Endothelial cell of umbilical vein (primary cell): ENCODE data around the gene ABTB1. TPM values are rescaled to one million over a fixed set of nuclear protein-coding genes. Genes with fewer than 3 reads are reported as not detected.

Experiments
- BruUV-seq: library from RNA; stranded (reverse); fragments of 400-500 nt; replicated peaks from 2 replicates; lab custom pipeline; 2021; lab: Mats Ljungman, UMichigan
- CTCF ChIA-PET: fragments of 300-600, 350-600 bp; sonication (Branson Sonifier 250); formaldehyde crosslinking; loops from one replicate; lab custom pipeline; 2021; ENCODE audit warnings: antibody characterized with exemption, inconsistent platforms; lab: Charles Lee
- POLR2A ChIA-PET: fragments of 300-600, 350-600 bp; sonication (Branson Sonifier 250); formaldehyde crosslinking; loops from one replicate; lab custom pipeline; 2021; ENCODE audit warnings: antibody characterized with exemption, inconsistent platforms; lab: Charles Lee
- DNase-seq: peaks from one replicate; pipeline ENCODE4 v3.0.0-alpha.2; 2011; ENCODE audit warnings: low read depth, low spot score
- FAIRE-seq: peaks from 2 replicates; lab custom pipeline; 2011; peaks lifted over from hg19 to GRCh38; lab: Jason Lieb, UNC
- H2AFZ ChIP-seq: 2 replicates; pipeline ENCODE4 v1.6.0; 2012; ENCODE audit warnings: low read depth, low read length, control low read depth, inconsistent platforms
- H3K27ac ChIP-seq: 2 replicates; pipeline ENCODE4 v1.5.1; 2011; ENCODE audit warnings: low read depth, mild to moderate bottlenecking, control low read depth, low read length, moderate library complexity; ENCODE audit not compliant: insufficient read depth
- H3K27me3 ChIP-seq, 2 experiments: 2 replicates each; pipeline versions ENCODE4 v1.6.0 to v1.6.1; 2011; ENCODE audit warnings: low read length in 2 of 2, mixed read lengths in 1 of 2; ENCODE audit not compliant: control insufficient read depth in 2 of 2, insufficient read depth in 2 of 2
- H3K36me3 ChIP-seq, 2 experiments: 2 replicates in 1 of 2; 3 replicates in 1 of 2; pipeline ENCODE4 v1.5.1; 2011; ENCODE audit warnings: low read length in 2 of 2, mild to moderate bottlenecking in 1 of 2, moderate library complexity in 1 of 2; ENCODE audit not compliant: control insufficient read depth in 2 of 2, insufficient read depth in 2 of 2; ENCODE audit errors: extremely low read depth in 1 of 2
- H3K4me1 ChIP-seq: 3 replicates; pipeline ENCODE4 v1.5.1; 2011; ENCODE audit warnings: mild to moderate bottlenecking, low read length; ENCODE audit not compliant: control insufficient read depth, insufficient read depth; ENCODE audit errors: extremely low read depth
- H3K4me2 ChIP-seq: 2 replicates; pipeline ENCODE4 v1.6.1; 2011; ENCODE audit warnings: low read length, control low read depth, mixed read lengths; ENCODE audit not compliant: insufficient read depth
- H3K4me3 ChIP-seq, 3 experiments: fragments of 200-600 bp in 1 of 3; sonication (generic), shearing (Covaris generic) in 1 of 3; replicated peaks in 1 of 3; 2 replicates each; pipeline ENCODE4 v1.5.1; 2011 to 2016; ENCODE audit warnings: control low read depth in 3 of 3, low read length in 3 of 3, mild to moderate bottlenecking in 2 of 3, inconsistent platforms in 1 of 3, low read depth in 1 of 3, moderate library complexity in 1 of 3; ENCODE audit not compliant: insufficient read depth in 1 of 3
- H3K79me2 ChIP-seq: 2 replicates; pipeline ENCODE4 v1.6.0; 2012; ENCODE audit warnings: low read length, inconsistent platforms; ENCODE audit not compliant: control insufficient read depth, insufficient read depth
- H3K9ac ChIP-seq: replicated peaks from 2 replicates; pipeline ENCODE3; 2011; ENCODE audit warnings: low read length, control low read depth; ENCODE audit not compliant: insufficient read depth; ENCODE audit errors: extremely low read depth
- H3K9me1 ChIP-seq: replicated peaks from 3 replicates; pipeline ENCODE4 v1.6.0; 2011; ENCODE audit warnings: mild to moderate bottlenecking, low read length; ENCODE audit not compliant: control insufficient read depth, insufficient read depth; ENCODE audit errors: extremely low read depth
- H3K9me3 ChIP-seq: replicated peaks from 2 replicates; pipeline ENCODE4 v1.5.1; 2012; ENCODE audit warnings: low read length, inconsistent platforms; ENCODE audit not compliant: control insufficient read depth, insufficient read depth
- H4K20me1 ChIP-seq: replicated peaks from 2 replicates; pipeline ENCODE3; 2011; ENCODE audit warnings: mild to moderate bottlenecking, low read length; ENCODE audit not compliant: control insufficient read depth, insufficient read depth; ENCODE audit errors: extremely low read depth
- CTCF ChIP-seq, 2 donors: IDR thresholded peaks; 1 replicate in 1 of 2; 2 replicates in 1 of 2; pipeline ENCODE4 v1.5.1; 2011; ENCODE audit warnings: low read length in 2 of 2, mild to moderate bottlenecking in 2 of 2, moderate library complexity in 2 of 2, control low read depth in 1 of 2, inconsistent platforms in 1 of 2, low read depth in 1 of 2; ENCODE audit not compliant: insufficient read depth in 1 of 2; ENCODE audit errors: extremely low read depth in 1 of 2
- EZH2 ChIP-seq: IDR thresholded peaks from 2 replicates; pipeline ENCODE4 v1.6.1; 2012; ENCODE audit warnings: borderline replicate concordance, low read depth, mild to moderate bottlenecking, moderate library complexity, low read length, inconsistent platforms; ENCODE audit not compliant: severe bottlenecking
- FOS ChIP-seq: IDR thresholded peaks from 2 replicates; pipeline ENCODE4 v1.6.1; 2011; ENCODE audit warnings: mild to moderate bottlenecking, low read length, moderate library complexity, borderline replicate concordance; ENCODE audit not compliant: insufficient read depth
- GATA2 ChIP-seq: IDR thresholded peaks from 2 replicates; pipeline ENCODE4 v1.7.0; 2011; ENCODE audit warnings: low read depth, mild to moderate bottlenecking, moderate library complexity, mixed read lengths, low read length; ENCODE audit not compliant: insufficient read length, insufficient read depth
- JUN ChIP-seq: IDR thresholded peaks from 2 replicates; pipeline ENCODE4 v1.6.1; 2011; ENCODE audit warnings: borderline replicate concordance, low read depth; ENCODE audit not compliant: insufficient read length, insufficient read depth
- MAX ChIP-seq: IDR thresholded peaks from 2 replicates; pipeline ENCODE4 v1.6.1; 2011; ENCODE audit not compliant: insufficient read depth, insufficient read length
- MYC ChIP-seq: IDR thresholded peaks from one replicate; pipeline ENCODE4 v1.6.1; 2011; ENCODE audit warnings: mild to moderate bottlenecking, low read depth, low read length
- POLR2A ChIP-seq: IDR thresholded peaks from 2 replicates; pipeline ENCODE4 v1.6.1; 2012; ENCODE audit warnings: low read depth, mild to moderate bottlenecking, control low read depth, low read length
- POLR2AphosphoS5 ChIP-seq: IDR thresholded peaks from 2 replicates; pipeline ENCODE4 v1.6.1; 2012; ENCODE audit warnings: low read depth, mild to moderate bottlenecking, control low read depth, low read length, moderate library complexity; ENCODE audit not compliant: insufficient read depth
- dilution Hi-C: fragments of 300-500 bp; cut with MboI; formaldehyde crosslinking; loops from one replicate; pipeline ENCODE4 v1.15.0; 2019; ENCODE audit warnings: low sequenced_read_pairs; ENCODE audit not compliant: extremely low pct_ligation_motif_present
- intact Hi-C: fragments of 100-400 bp; cut with micrococcal nuclease; formaldehyde crosslinking; loops from one replicate; pipeline ENCODE4 v1.10.0; 2022
- polyA plus RNA-seq, 4 experiments: library from polyadenylated mRNA; depleted of rRNA in 3 of 4; stranded (reverse) in 3 of 4; unstranded in 1 of 4; fragments of >200 nt; gene quantifications; 2 replicates each; pipeline versions ENCODE4 v1.2.1 to v1.2.3, GENCODE V29; 2011 to 2012; ENCODE audit warnings: missing spikeins in 1 of 4
- total RNA-seq: library from RNA; stranded (reverse); gene quantifications from 2 replicates; pipeline ENCODE4 v1.2.3, GENCODE V29; 2021

ABTB1 gene
- total and polyA plus RNA-seq, 2 donors (not counting 3 experiments of a cell fraction or from before 2014, with no cell fraction given), result 15.2 to 25.1 TPM

GRCh38 chr3:127707851-127708411, 35.2 kb downstream of the ABTB1 start:
- Histone ChIP-seq H3K4me3 (no peak overlapping the region), H3K27ac (no peak overlapping the region), H3K79me2 (peaks cover 1% of the 10 kb centered on the region), H3K9ac (no peak overlapping the region), H3K4me1 (peaks cover 1% of the 10 kb centered on the region), H4K20me1 (no peaks in the 10 kb centered on the region), H2AFZ (no peak overlapping the region), H3K9me3 (no peaks in the 10 kb centered on the region), H3K27me3 (no peaks in the 10 kb centered on the region), H3K9me1 (no peaks in the 10 kb centered on the region), H3K36me3 (no peaks in the 10 kb centered on the region), H3K4me2 (no peak overlapping the region)
- BruUV-seq, result no TSS peak
- ChIA-PET CTCF (interaction anchor here (0.7 to 4.6 kb wide), 2 partner anchors 11 to 83 kb away, joined by 3 to 25 read pairs; no protein-coding TSS in a partner anchor), POLR2A (no interaction called here)
- dilution Hi-C loops, result no loop called here
- no peak for TF ChIP-seq JUN
- TF ChIP-seq GATA2, result no peak
- no peak for TF ChIP-seq EZH2
- TF ChIP-seq MAX, result no peak
- TF ChIP-seq CTCF (IDR thresholded peaks at IDR 0.05; ENCODE audit: extremely low read depth in 1 of 2, insufficient read depth in 1 of 2, low read depth in 1 of 2, low read length in 2 of 2), result no peak
- TF ChIP-seq POLR2AphosphoS5, result no peak
- TF ChIP-seq MYC, result no peak
- TF ChIP-seq FOS, result no peak
- no peak for TF ChIP-seq POLR2A
- no peak for FAIRE-seq
- intact Hi-C loops, result no loop called here
- DNase-seq, result no peak
